ENCODE results near the gene NR2E1.

GRCh38 chr6:108207013-108207412 is 41.2 kb downstream of the NR2E1 start:
- TF ChIP-seq CTCF (IDR thresholded peaks at IDR 0.05) = no peak
- TF ChIP-seq POLR2A (IDR thresholded peaks at IDR 0.05) = no peak
